Astrocyte (in vitro differentiated cells and primary cell): ENCODE measurements around the gene DHX58. TPM values are rescaled to one million over a fixed set of nuclear protein-coding genes. Genes with fewer than 3 reads are reported as not detected.

Experiments used
- DNase-seq: peaks from one replicate; pipeline ENCODE4 v3.0.0-alpha.2; 2010; ENCODE audit warnings: low read depth
- FAIRE-seq: peaks from 2 replicates; lab custom pipeline; 2011; peaks lifted over from hg19 to GRCh38; lab: Jason Lieb, UNC
- H2AFZ ChIP-seq: 2 replicates; pipeline ENCODE4 v1.6.0; 2012; ENCODE audit warnings: low read depth, low read length, inconsistent platforms
- H3K27ac ChIP-seq: 2 replicates; pipeline ENCODE4 v1.5.1; 2011; ENCODE audit warnings: low read depth, low read length, inconsistent platforms
- H3K27me3 ChIP-seq: 2 replicates; pipeline ENCODE4 v1.6.0; 2011; ENCODE audit warnings: low read length, inconsistent platforms; ENCODE audit not compliant: insufficient read depth
- H3K36me3 ChIP-seq: 2 replicates; pipeline ENCODE4 v1.5.1; 2011; ENCODE audit warnings: low read length, inconsistent platforms; ENCODE audit not compliant: insufficient read depth
- H3K4me1 ChIP-seq: 2 replicates; pipeline ENCODE4 v1.5.1; 2011; ENCODE audit warnings: low read length, inconsistent platforms; ENCODE audit not compliant: insufficient read depth
- H3K4me2 ChIP-seq: 2 replicates; pipeline ENCODE4 v1.6.0; 2012; ENCODE audit warnings: low read length, inconsistent platforms
- H3K4me3 ChIP-seq: 2 replicates; pipeline ENCODE4 v1.5.1; 2011; ENCODE audit warnings: low read depth, mild to moderate bottlenecking, low read length, inconsistent platforms; ENCODE audit not compliant: insufficient read depth
- H3K79me2 ChIP-seq: 2 replicates; pipeline ENCODE4 v1.6.0; 2012; ENCODE audit warnings: mild to moderate bottlenecking, low read length, inconsistent platforms; ENCODE audit not compliant: insufficient read depth
- H3K9ac ChIP-seq: 2 replicates; pipeline ENCODE4 v1.6.0; 2012; ENCODE audit warnings: mild to moderate bottlenecking, low read length, inconsistent platforms
- H3K9me3 ChIP-seq: 2 replicates; pipeline ENCODE4 v1.5.1; 2012; ENCODE audit warnings: low read depth, mild to moderate bottlenecking, low read length, inconsistent platforms; ENCODE audit not compliant: insufficient read depth
- H4K20me1 ChIP-seq: 2 replicates; pipeline ENCODE4 v1.6.0; 2012; ENCODE audit warnings: low read length, inconsistent platforms; ENCODE audit not compliant: insufficient read depth
- H3K27ac Mint-ChIP-seq: one replicate; pipeline ENCODE4 v1.8.0; 2021; ENCODE audit warnings: mild to moderate bottlenecking, mixed read lengths; ENCODE audit not compliant: unreplicated experiment
- H3K27me3 Mint-ChIP-seq: one replicate; pipeline ENCODE4 v1.8.0; 2021; ENCODE audit warnings: low read depth, mixed read lengths; ENCODE audit not compliant: unreplicated experiment
- H3K36me3 Mint-ChIP-seq: one replicate; pipeline ENCODE4 v1.8.0; 2021; ENCODE audit warnings: low read depth, mixed read lengths; ENCODE audit not compliant: unreplicated experiment
- H3K4me1 Mint-ChIP-seq: one replicate; pipeline ENCODE4 v1.8.0; 2021; ENCODE audit warnings: low read depth, mixed read lengths; ENCODE audit not compliant: unreplicated experiment
- H3K4me3 Mint-ChIP-seq: one replicate; pipeline ENCODE4 v1.8.0; 2021; ENCODE audit warnings: mild to moderate bottlenecking, moderate library complexity, mixed read lengths; ENCODE audit not compliant: unreplicated experiment
- H3K9me3 Mint-ChIP-seq: one replicate; pipeline ENCODE4 v1.8.0; 2021; ENCODE audit warnings: mild to moderate bottlenecking, mixed read lengths; ENCODE audit not compliant: unreplicated experiment
- CTCF ChIP-seq: IDR thresholded peaks from 2 replicates; pipeline ENCODE4 v1.5.1; 2011; ENCODE audit warnings: low read depth, mild to moderate bottlenecking, inconsistent platforms, low read length, moderate library complexity; ENCODE audit not compliant: insufficient read depth
- EZH2 ChIP-seq: IDR thresholded peaks from 2 replicates; pipeline ENCODE4 v1.6.1; 2012; ENCODE audit warnings: mild to moderate bottlenecking, low read length, inconsistent platforms; ENCODE audit not compliant: insufficient read depth
- total RNA-seq: library from RNA; stranded (reverse); gene quantifications from 2 replicates; pipeline ENCODE4 v1.2.1, GENCODE V29; 2021

DHX58 gene
- total RNA-seq, 1 donor from 2014 or later: 5.4 TPM

GRCh38 chr17:42118126-42118510 is 5.6 kb upstream of the DHX58 start:
- H3K27ac ChIP-seq: no peak overlapping the region
- no peak overlapping the region for H3K4me3 ChIP-seq
- peaks cover 3% of the 10 kb centered on the region for H4K20me1 ChIP-seq
- Mint-ChIP-seq H3K4me1 (peaks cover 3% of the 10 kb centered on the region), H3K9me3 (no peaks in the 10 kb centered on the region), H3K36me3 (peaks cover 10% of the 10 kb centered on the region), H3K27ac (no peak overlapping the region), H3K27me3 (no peaks in the 10 kb centered on the region), H3K4me3 (no peak overlapping the region)
- no peak for FAIRE-seq
- H3K9ac ChIP-seq: no peak overlapping the region
- TF ChIP-seq CTCF (no peak), EZH2 (no peak)
- H3K79me2 ChIP-seq: no peaks in the 10 kb centered on the region
- H3K27me3 ChIP-seq: no peaks in the 10 kb centered on the region
- H2AFZ ChIP-seq: no peak overlapping the region
- H3K36me3 ChIP-seq: no peaks in the 10 kb centered on the region
- H3K4me2 ChIP-seq: no peak overlapping the region
- no peaks in the 10 kb centered on the region for H3K9me3 ChIP-seq
- peaks cover 4% of the 10 kb centered on the region for H3K4me1 ChIP-seq
- no peak for DNase-seq

GRCh38 chr17:42117397-42118125 is 5.0 kb upstream of the DHX58 start:
- H3K9ac ChIP-seq: no peak overlapping the region
- H3K4me3 Mint-ChIP-seq: no peak overlapping the region
- H2AFZ ChIP-seq: no peak overlapping the region
- H3K36me3 ChIP-seq: no peaks in the 10 kb centered on the region
- H3K4me1 Mint-ChIP-seq: peaks cover 3% of the 10 kb centered on the region
- H3K27me3 ChIP-seq: no peaks in the 10 kb centered on the region
- peaks cover 3% of the 10 kb centered on the region for H4K20me1 ChIP-seq
- peaks cover 9% of the 10 kb centered on the region for H3K36me3 Mint-ChIP-seq
- H3K27ac ChIP-seq: no peak overlapping the region
- no peaks in the 10 kb centered on the region for H3K27me3 Mint-ChIP-seq
- FAIRE-seq (no peak), DNase-seq (no peak)
- H3K4me3 ChIP-seq: no peak overlapping the region
- no peak overlapping the region for H3K4me2 ChIP-seq
- H3K9me3 Mint-ChIP-seq: no peaks in the 10 kb centered on the region
- H3K9me3 ChIP-seq: no peaks in the 10 kb centered on the region
- TF ChIP-seq CTCF (no peak), EZH2 (no peak)
- peaks cover 4% of the 10 kb centered on the region for H3K4me1 ChIP-seq
- no peaks in the 10 kb centered on the region for H3K79me2 ChIP-seq
- H3K27ac Mint-ChIP-seq: no peak overlapping the region

- Histone ChIP-seq H3K27ac (no peak overlapping the region), H3K4me2 (no peak overlapping the region), H3K79me2 (no peaks in the 10 kb centered on the region), H3K9ac (no peak overlapping the region), H4K20me1 (no peaks in the 10 kb centered on the region), H3K9me3 (no peaks in the 10 kb centered on the region), H2AFZ (no peak overlapping the region), H3K4me1 (peaks cover 4% of the 10 kb centered on the region), H3K4me3 (no peak overlapping the region), H3K27me3 (no peaks in the 10 kb centered on the region), H3K36me3 (no peaks in the 10 kb centered on the region)
- FAIRE-seq (no peak), DNase-seq (peak; percentile 46)
- peaks cover 6% of the 10 kb centered on the region for H3K4me1 Mint-ChIP-seq
- no peak overlapping the region for H3K4me3 Mint-ChIP-seq
- H3K36me3 Mint-ChIP-seq: peaks cover 9% of the 10 kb centered on the region
- peak; percentile 72 for TF ChIP-seq CTCF
- TF ChIP-seq EZH2: no peak
- H3K9me3 Mint-ChIP-seq: no peaks in the 10 kb centered on the region
- no peaks in the 10 kb centered on the region for H3K27me3 Mint-ChIP-seq
- no peak overlapping the region for H3K27ac Mint-ChIP-seq
Observed at GRCh38 chr17:42116705-42117396, 4.3 kb upstream of the DHX58 start.
